Neural cell (in vitro differentiated cells): ENCODE data around the gene HDLBP. TPM values are rescaled to one million over a fixed set of nuclear protein-coding genes. Genes with fewer than 3 reads are reported as not detected.
A peak's percentile ranks its signal among the peaks of the same experiment; 100 is the strongest.

Experiments
- H2AFZ ChIP-seq: fragments of 200-600, 300-800 bp; sonication (generic), shearing (Covaris generic); 2 replicates; pipeline ENCODE4 v1.6.0; 2014; ENCODE audit warnings: low read depth, mild to moderate bottlenecking, antibody characterized with exemption, low read length, moderate library complexity
- H3F3A ChIP-seq: fragments of 200-600 bp; shearing (Covaris generic); 2 replicates; pipeline ENCODE4 v1.6.1; 2016; ENCODE audit warnings: mild to moderate bottlenecking, moderate library complexity, mixed read lengths, antibody characterized with exemption, low read length; ENCODE audit not compliant: insufficient read depth, poor library complexity, severe bottlenecking
- H3K27ac ChIP-seq: fragments of 200-600, 300-800 bp; sonication (generic), shearing (Covaris generic); 2 replicates; pipeline ENCODE4 v1.5.1; 2014; ENCODE audit warnings: mild to moderate bottlenecking, low read length, moderate library complexity
- H3K27me3 ChIP-seq: fragments of 300-800, 200-600 bp; sonication (generic), shearing (Covaris generic); 2 replicates; pipeline ENCODE4 v1.6.0; 2014; ENCODE audit warnings: mild to moderate bottlenecking, low read depth, low read length, moderate library complexity; ENCODE audit not compliant: insufficient read depth
- H3K36me3 ChIP-seq: fragments of 300-800, 200-600 bp; sonication (generic), shearing (Covaris generic); 2 replicates; pipeline ENCODE4 v1.5.1; 2014; ENCODE audit warnings: mild to moderate bottlenecking, antibody characterized with exemption, low read length, moderate library complexity; ENCODE audit not compliant: insufficient read depth
- H3K4me2 ChIP-seq: fragments of 300-800, 200-600 bp; sonication (generic), shearing (Covaris generic); 2 replicates; pipeline ENCODE4 v1.6.0; 2014; ENCODE audit warnings: mild to moderate bottlenecking, low read length
- H3K4me3 ChIP-seq: fragments of 300-800, 200-600 bp; sonication (generic), shearing (Covaris generic); 2 replicates; pipeline ENCODE4 v1.5.1; 2014; ENCODE audit warnings: mild to moderate bottlenecking, low read length, moderate library complexity
- H3K79me2 ChIP-seq: fragments of 200-600 bp; shearing (Covaris generic); replicated peaks from 2 replicates; pipeline ENCODE4 v1.6.0; 2014; ENCODE audit warnings: mild to moderate bottlenecking, low read length, moderate library complexity; ENCODE audit not compliant: insufficient read depth
- H3K9ac ChIP-seq: fragments of 300-800, 200-600 bp; sonication (generic), shearing (Covaris generic); 2 replicates; pipeline ENCODE4 v1.6.1; 2016; ENCODE audit warnings: mild to moderate bottlenecking, low read length, mixed read lengths
- H3K9me2 ChIP-seq: fragments of 200-600 bp; shearing (Covaris generic); 2 replicates; pipeline ENCODE4 v1.6.1; 2016; ENCODE audit warnings: mild to moderate bottlenecking, low read length, mixed read lengths; ENCODE audit not compliant: insufficient read depth
- H3K9me3 ChIP-seq: fragments of 200-600, 300-800 bp; sonication (generic), shearing (Covaris generic); 2 replicates; pipeline ENCODE4 v1.6.1; 2016; ENCODE audit warnings: mild to moderate bottlenecking, mixed run types, low read length, moderate library complexity, mixed read lengths
- H4K20me1 ChIP-seq: fragments of 200-600 bp; shearing (Covaris generic); 2 replicates; pipeline ENCODE4 v1.6.1; 2016; ENCODE audit warnings: mild to moderate bottlenecking, mixed run types; ENCODE audit not compliant: insufficient read depth
- EP300 ChIP-seq: fragments of 450-650 bp; conservative IDR thresholded peaks from 2 replicates; pipeline ENCODE4 v1.6.1; 2014; ENCODE audit warnings: antibody characterized with exemption, mild to moderate bottlenecking, moderate library complexity; ENCODE audit not compliant: poor library complexity, severe bottlenecking
- EZH2 ChIP-seq: fragments of 200-600, 300-800 bp; shearing (Covaris generic), sonication (generic); IDR thresholded peaks from 2 replicates; pipeline ENCODE4 v1.6.1; 2014; ENCODE audit warnings: antibody characterized with exemption, low read length, borderline replicate concordance, mild to moderate bottlenecking; ENCODE audit not compliant: insufficient read depth, poor library complexity, severe bottlenecking
- MXI1 ChIP-seq: fragments of 450-650 bp; conservative IDR thresholded peaks from 2 replicates; pipeline ENCODE4 v1.6.1; 2014; ENCODE audit warnings: antibody characterized with exemption, mild to moderate bottlenecking; ENCODE audit not compliant: poor library complexity, severe bottlenecking
- POLR2AphosphoS5 ChIP-seq: IDR thresholded peaks from 2 replicates; pipeline ENCODE4 v1.6.1; 2012
- RAD21 ChIP-seq: fragments of 450-650 bp; conservative IDR thresholded peaks from 2 replicates; pipeline ENCODE4 v1.6.1; 2014; ENCODE audit warnings: antibody characterized with exemption, mild to moderate bottlenecking, moderate library complexity
- SMC3 ChIP-seq: fragments of 450-650 bp; conservative IDR thresholded peaks from 2 replicates; pipeline ENCODE4 v1.6.1; 2014; ENCODE audit warnings: antibody characterized with exemption, mild to moderate bottlenecking, moderate library complexity; ENCODE audit not compliant: poor library complexity
- TAF1 ChIP-seq: IDR thresholded peaks from 2 replicates; pipeline ENCODE4 v1.6.1; 2012; ENCODE audit warnings: low read depth
- polyA plus RNA-seq: library from polyadenylated mRNA; depleted of rRNA; stranded (reverse); fragments of >200 nt; gene quantifications from 2 replicates; pipeline ENCODE4 v1.2.3, GENCODE V29; 2014
- TF ChIP-seq, protein P1 (sequence below): IDR thresholded peaks from 2 replicates; pipeline ENCODE4 v1.6.1; 2012; ENCODE audit warnings: borderline replicate concordance
- TF ChIP-seq, protein P2 (sequence below): fragments of 450-650 bp; IDR thresholded peaks from 2 replicates; pipeline ENCODE4 v1.5.1; 2014; ENCODE audit warnings: antibody characterized with exemption, mild to moderate bottlenecking, moderate library complexity; ENCODE audit not compliant: poor library complexity, severe bottlenecking

The HDLBP gene
- polyA plus RNA-seq, 1 donor from 2014 or later, result 61.9 TPM

DNA sequence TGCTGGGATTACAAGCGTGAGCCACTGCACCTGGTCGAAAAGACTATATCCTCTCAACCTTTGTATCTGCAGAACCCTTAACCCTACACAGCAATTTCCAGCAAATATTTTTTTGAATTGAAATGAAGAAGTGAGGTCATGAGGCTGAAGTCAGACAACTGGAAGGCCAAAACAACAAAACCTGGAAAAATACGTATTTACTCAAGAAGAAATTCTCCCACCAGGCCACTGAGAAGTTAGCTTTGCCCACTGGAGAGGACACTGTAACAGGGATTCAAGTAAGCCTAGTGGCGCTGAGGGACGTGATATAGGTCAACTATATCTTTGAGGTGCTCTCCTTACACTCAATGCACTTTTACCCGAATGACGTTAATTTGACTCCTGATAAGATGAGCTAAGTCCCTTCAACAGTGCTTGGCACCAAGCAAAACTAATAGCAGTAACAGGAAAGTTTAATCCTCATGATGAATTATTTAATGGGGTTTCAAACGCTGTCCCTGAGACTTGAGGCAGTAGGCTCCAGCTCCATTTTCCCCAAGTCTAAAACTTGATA, 1.9 kb downstream of the HDLBP start:
- Histone ChIP-seq H2AFZ (no peak overlapping the region), H3K79me2 (peaks cover 53% of the 10 kb centered on the region), H3K36me3 (no peaks in the 10 kb centered on the region), H4K20me1 (no peaks in the 10 kb centered on the region), H3F3A (no peaks in the 10 kb centered on the region), H3K4me2 (peak overlapping the region; percentile 90), H3K9me2 (no peaks in the 10 kb centered on the region), H3K9me3 (no peaks in the 10 kb centered on the region), H3K27ac (no peak overlapping the region), H3K4me3 (peak overlapping the region; percentile 94), H3K27me3 (no peaks in the 10 kb centered on the region), H3K9ac (no peak overlapping the region)
- TF ChIP-seq EP300 (no peak), EZH2 (no peak), TAF1 (no peak), RAD21 (no peak), POLR2AphosphoS5 (no peak), MXI1 (no peak), SMC3 (no peak)
- TF ChIP-seq, protein P1, sequence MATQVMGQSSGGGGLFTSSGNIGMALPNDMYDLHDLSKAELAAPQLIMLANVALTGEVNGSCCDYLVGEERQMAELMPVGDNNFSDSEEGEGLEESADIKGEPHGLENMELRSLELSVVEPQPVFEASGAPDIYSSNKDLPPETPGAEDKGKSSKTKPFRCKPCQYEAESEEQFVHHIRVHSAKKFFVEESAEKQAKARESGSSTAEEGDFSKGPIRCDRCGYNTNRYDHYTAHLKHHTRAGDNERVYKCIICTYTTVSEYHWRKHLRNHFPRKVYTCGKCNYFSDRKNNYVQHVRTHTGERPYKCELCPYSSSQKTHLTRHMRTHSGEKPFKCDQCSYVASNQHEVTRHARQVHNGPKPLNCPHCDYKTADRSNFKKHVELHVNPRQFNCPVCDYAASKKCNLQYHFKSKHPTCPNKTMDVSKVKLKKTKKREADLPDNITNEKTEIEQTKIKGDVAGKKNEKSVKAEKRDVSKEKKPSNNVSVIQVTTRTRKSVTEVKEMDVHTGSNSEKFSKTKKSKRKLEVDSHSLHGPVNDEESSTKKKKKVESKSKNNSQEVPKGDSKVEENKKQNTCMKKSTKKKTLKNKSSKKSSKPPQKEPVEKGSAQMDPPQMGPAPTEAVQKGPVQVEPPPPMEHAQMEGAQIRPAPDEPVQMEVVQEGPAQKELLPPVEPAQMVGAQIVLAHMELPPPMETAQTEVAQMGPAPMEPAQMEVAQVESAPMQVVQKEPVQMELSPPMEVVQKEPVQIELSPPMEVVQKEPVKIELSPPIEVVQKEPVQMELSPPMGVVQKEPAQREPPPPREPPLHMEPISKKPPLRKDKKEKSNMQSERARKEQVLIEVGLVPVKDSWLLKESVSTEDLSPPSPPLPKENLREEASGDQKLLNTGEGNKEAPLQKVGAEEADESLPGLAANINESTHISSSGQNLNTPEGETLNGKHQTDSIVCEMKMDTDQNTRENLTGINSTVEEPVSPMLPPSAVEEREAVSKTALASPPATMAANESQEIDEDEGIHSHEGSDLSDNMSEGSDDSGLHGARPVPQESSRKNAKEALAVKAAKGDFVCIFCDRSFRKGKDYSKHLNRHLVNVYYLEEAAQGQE, result no peak
- TF ChIP-seq, protein P2, sequence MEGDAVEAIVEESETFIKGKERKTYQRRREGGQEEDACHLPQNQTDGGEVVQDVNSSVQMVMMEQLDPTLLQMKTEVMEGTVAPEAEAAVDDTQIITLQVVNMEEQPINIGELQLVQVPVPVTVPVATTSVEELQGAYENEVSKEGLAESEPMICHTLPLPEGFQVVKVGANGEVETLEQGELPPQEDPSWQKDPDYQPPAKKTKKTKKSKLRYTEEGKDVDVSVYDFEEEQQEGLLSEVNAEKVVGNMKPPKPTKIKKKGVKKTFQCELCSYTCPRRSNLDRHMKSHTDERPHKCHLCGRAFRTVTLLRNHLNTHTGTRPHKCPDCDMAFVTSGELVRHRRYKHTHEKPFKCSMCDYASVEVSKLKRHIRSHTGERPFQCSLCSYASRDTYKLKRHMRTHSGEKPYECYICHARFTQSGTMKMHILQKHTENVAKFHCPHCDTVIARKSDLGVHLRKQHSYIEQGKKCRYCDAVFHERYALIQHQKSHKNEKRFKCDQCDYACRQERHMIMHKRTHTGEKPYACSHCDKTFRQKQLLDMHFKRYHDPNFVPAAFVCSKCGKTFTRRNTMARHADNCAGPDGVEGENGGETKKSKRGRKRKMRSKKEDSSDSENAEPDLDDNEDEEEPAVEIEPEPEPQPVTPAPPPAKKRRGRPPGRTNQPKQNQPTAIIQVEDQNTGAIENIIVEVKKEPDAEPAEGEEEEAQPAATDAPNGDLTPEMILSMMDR, result no peak

DNA sequence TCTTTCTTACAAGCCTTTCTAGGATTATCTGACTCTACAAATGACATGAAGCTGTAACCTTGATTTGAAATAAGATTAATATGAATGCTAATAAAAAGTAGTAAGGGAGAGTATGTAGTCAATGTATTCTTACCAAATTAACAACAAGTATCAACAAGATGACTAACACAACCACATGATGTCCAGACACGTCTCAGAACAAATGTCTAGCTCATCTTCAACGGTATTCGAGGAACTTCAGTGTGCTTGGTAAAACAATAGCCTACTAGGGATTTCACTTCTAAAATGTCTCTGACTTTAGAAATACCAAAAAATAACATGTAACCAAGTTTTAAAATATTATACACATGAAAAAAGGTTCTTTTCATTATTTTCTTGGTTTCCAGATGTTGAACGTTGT, 3.4 kb downstream of the HDLBP start:
- Histone ChIP-seq H3K9me2 (no peaks in the 10 kb centered on the region), H3K36me3 (no peaks in the 10 kb centered on the region), H3K27ac (no peak overlapping the region), H4K20me1 (no peaks in the 10 kb centered on the region), H3K9ac (no peak overlapping the region), H3K79me2 (peaks cover 41% of the 10 kb centered on the region), H2AFZ (no peak overlapping the region), H3K9me3 (no peaks in the 10 kb centered on the region), H3K27me3 (no peaks in the 10 kb centered on the region), H3K4me3 (no peak overlapping the region), H3K4me2 (no peak overlapping the region), H3F3A (no peaks in the 10 kb centered on the region)
- TF ChIP-seq POLR2AphosphoS5 (no peak), MXI1 (no peak), EP300 (no peak), EZH2 (no peak), RAD21 (no peak), TAF1 (no peak)
- TF ChIP-seq, protein P1, result no peak
- TF ChIP-seq, protein P2, result no peak
